ENCODE data around the gene PRR12.

The PRR12 gene

DNA sequence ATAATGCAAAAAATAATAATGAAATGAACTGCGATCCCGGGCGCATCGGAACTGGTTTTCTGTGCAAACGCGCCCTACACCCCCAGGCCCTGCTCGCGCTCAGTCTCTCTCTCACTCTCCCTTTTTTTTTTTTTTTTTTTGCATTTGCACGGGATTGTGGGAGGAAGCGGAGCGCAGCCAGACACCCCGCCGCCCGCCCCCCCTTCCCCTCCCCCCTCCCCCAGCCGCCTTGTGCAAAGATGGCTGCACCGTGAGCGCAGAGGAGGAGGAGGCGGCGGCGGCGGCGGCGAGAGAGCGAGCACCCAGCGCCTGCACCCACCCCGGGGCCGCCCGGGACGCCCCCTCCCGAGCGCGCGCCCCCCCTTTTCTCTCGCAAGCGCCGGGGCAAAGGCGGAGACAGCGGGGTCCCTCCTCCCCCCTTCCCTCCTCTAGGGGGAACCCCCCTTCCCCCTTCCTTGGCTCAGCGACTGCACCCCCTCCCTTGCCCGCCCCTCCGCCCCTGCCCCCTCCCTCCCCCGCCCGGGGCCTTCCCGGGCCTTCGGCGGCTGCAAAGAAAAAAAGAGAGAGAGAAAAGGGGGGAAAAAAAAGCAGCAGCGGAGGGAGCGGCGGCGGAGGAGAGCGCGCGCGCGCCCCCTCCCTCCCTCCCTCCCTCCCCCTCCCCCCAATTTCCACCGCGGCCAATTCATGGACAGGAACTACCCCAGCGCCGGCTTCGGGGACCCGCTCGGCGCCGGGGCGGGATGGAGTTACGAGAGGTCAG is at the start of gene PRR12:
TSS of gene PRR12 (plus strand) at position 212 of the 760 bp plus-strand sequence. CDS start at position 685, 473 bp downstream.
- DNase-seq (ENCODE audit: low spot score) (peak; percentile 72), ATAC-seq (ENCODE audit: low read depth) (no peak)
- peak within 1 kb of the TSS; percentile 80 for H3K4me3 ChIP-seq (ENCODE audit: severe bottlenecking)
- H3K4me1 ChIP-seq (ENCODE audit: insufficient read depth, poor library complexity, severe bottlenecking), result no peaks in the 10 kb centered on the region
- H3K36me3 ChIP-seq (ENCODE audit: low read depth), result peaks cover 18% of the 10 kb centered on the region
- TF ChIP-seq CTCF (IDR thresholded peaks at IDR 0.05; ENCODE audit: poor library complexity, severe bottlenecking), result no peak
- no peaks in the 10 kb centered on the region for H3K27me3 ChIP-seq (ENCODE audit: insufficient read depth, poor library complexity, severe bottlenecking)
- H3K9me3 ChIP-seq (ENCODE audit: severe bottlenecking), result no peaks in the 10 kb centered on the region
- H3K27ac ChIP-seq (ENCODE audit: poor library complexity, severe bottlenecking), result peak within 1 kb of the TSS; percentile 94

GRCh38 chr19:49541914-49542313 is 49.1 kb upstream of the PRR12 start:
- DNase-seq (ENCODE audit: low spot score) (no peak), ATAC-seq (ENCODE audit: low read depth) (no peak)
- no peak for TF ChIP-seq CTCF (IDR thresholded peaks at IDR 0.05; ENCODE audit: poor library complexity, severe bottlenecking)
- Histone ChIP-seq H3K27me3 (ENCODE audit: insufficient read depth, poor library complexity, severe bottlenecking) (no peaks in the 10 kb centered on the region), H3K36me3 (ENCODE audit: low read depth) (no peaks in the 10 kb centered on the region), H3K4me1 (ENCODE audit: insufficient read depth, poor library complexity, severe bottlenecking) (no peaks in the 10 kb centered on the region), H3K9me3 (ENCODE audit: severe bottlenecking) (no peaks in the 10 kb centered on the region), H3K27ac (ENCODE audit: poor library complexity, severe bottlenecking) (no peak overlapping the region), H3K4me3 (ENCODE audit: severe bottlenecking) (no peak overlapping the region)

DNA sequence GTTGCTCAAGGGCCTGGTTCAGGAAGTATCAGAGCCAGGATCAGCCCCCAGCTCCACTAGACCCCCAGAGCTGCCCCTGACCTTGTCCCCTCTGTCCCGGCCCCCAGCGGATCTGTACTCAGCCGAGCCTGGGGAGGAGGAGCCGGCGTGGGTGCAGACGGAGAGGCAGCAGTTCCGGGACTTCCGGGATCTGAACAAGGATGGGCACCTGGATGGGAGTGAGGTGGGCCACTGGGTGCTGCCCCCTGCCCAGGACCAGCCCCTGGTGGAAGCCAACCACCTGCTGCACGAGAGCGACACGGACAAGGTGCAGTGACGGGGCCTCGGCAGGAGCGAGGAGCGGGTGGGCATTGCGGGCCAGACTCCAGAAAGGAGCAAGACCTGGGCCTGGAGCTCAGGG is 48.5 kb upstream of the PRR12 start:
- H3K27ac ChIP-seq (ENCODE audit: poor library complexity, severe bottlenecking), result no peak overlapping the region
- no peaks in the 10 kb centered on the region for H3K27me3 ChIP-seq (ENCODE audit: insufficient read depth, poor library complexity, severe bottlenecking)
- no peaks in the 10 kb centered on the region for H3K36me3 ChIP-seq (ENCODE audit: low read depth)
- TF ChIP-seq CTCF (IDR thresholded peaks at IDR 0.05; ENCODE audit: poor library complexity, severe bottlenecking), result no peak
- H3K4me1 ChIP-seq (ENCODE audit: insufficient read depth, poor library complexity, severe bottlenecking), result no peaks in the 10 kb centered on the region
- no peak overlapping the region for H3K4me3 ChIP-seq (ENCODE audit: severe bottlenecking)
- ATAC-seq (ENCODE audit: low read depth) (no peak), DNase-seq (ENCODE audit: low spot score) (no peak)
- H3K9me3 ChIP-seq (ENCODE audit: severe bottlenecking), result no peaks in the 10 kb centered on the region

DNA sequence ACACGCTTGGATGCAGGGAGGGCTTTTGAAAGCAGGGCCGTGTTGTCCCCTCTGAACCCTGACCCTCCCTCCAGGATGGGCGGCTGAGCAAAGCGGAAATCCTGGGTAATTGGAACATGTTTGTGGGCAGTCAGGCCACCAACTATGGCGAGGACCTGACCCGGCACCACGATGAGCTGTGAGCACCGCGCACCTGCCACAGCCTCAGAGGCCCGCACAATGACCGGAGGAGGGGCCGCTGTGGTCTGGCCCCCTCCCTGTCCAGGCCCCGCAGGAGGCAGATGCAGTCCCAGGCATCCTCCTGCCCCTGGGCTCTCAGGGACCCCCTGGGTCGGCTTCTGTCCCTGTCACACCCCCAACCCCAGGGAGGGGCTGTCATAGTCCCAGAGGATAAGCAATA is 48.0 kb upstream of the PRR12 start:
- H3K4me1 ChIP-seq (ENCODE audit: insufficient read depth, poor library complexity, severe bottlenecking), result no peaks in the 10 kb centered on the region
- no peak for TF ChIP-seq CTCF (IDR thresholded peaks at IDR 0.05; ENCODE audit: poor library complexity, severe bottlenecking)

DNA sequence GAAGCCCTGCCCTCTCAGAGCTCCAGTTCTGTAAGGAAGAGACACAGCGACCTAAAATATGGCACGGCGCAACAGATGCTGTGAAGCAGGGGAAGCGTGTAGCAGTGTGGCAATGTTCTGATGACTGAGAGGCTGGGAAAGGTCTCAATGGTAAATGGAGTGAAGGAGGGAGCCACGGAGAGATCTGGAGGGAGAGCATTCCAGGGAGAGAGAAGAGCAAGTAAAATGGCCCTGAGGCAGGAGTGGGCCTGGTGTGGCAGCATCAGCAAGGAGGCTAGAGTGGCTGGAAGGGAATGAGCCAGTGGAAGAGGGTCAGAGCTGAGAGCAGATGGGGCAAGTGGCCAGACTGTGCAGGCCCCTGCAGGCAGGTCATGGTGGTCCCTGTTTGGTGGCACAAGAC is 46.8 kb upstream of the PRR12 start:
- Histone ChIP-seq H3K4me3 (ENCODE audit: severe bottlenecking) (no peak overlapping the region), H3K4me1 (ENCODE audit: insufficient read depth, poor library complexity, severe bottlenecking) (no peaks in the 10 kb centered on the region), H3K9me3 (ENCODE audit: severe bottlenecking) (no peaks in the 10 kb centered on the region), H3K27ac (ENCODE audit: poor library complexity, severe bottlenecking) (no peak overlapping the region), H3K27me3 (ENCODE audit: insufficient read depth, poor library complexity, severe bottlenecking) (no peaks in the 10 kb centered on the region), H3K36me3 (ENCODE audit: low read depth) (no peaks in the 10 kb centered on the region)
- ATAC-seq (ENCODE audit: low read depth), result no peak
- no peak for DNase-seq (ENCODE audit: low spot score)
- no peak for TF ChIP-seq CTCF (IDR thresholded peaks at IDR 0.05; ENCODE audit: poor library complexity, severe bottlenecking)

More for the DNA sequence above, 48.0 kb upstream of the PRR12 start:
- Histone ChIP-seq H3K36me3 (ENCODE audit: low read depth) (no peaks in the 10 kb centered on the region), H3K4me3 (ENCODE audit: severe bottlenecking) (no peak overlapping the region), H3K27ac (ENCODE audit: poor library complexity, severe bottlenecking) (no peak overlapping the region), H3K27me3 (ENCODE audit: insufficient read depth, poor library complexity, severe bottlenecking) (no peaks in the 10 kb centered on the region), H3K9me3 (ENCODE audit: severe bottlenecking) (no peaks in the 10 kb centered on the region)
- ATAC-seq (ENCODE audit: low read depth) (no peak), DNase-seq (ENCODE audit: low spot score) (no peak)
